CD4-positive, alpha-beta T cell treated with Interleukin-21 for 1 hour (primary cell): ENCODE data around the gene PGA5.

Experiments
- DNase-seq: peaks from one replicate; pipeline ENCODE4 v3.0.0-alpha.2; 2020

The PGA5 gene

GRCh38 chr11:61270354-61271076 lies 29.5 kb downstream of the PGA5 start:
- no peak for DNase-seq

DNA sequence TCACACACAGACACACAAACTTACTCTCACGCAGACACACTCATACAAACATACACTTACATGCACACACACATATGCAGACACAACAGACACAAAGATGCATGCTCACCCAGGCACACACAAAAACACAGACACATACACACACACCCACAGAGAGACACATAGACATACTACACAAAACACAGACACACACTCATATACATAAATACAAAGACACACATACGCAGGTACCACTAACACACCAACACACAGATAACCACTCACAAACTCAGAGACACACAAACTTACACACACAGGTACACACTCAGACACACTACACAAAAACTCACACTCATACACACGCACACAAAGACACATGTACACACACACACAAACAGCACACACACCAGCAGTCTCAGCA lies 31.8 kb downstream of the PGA5 start:
- no peak for DNase-seq

DNA sequence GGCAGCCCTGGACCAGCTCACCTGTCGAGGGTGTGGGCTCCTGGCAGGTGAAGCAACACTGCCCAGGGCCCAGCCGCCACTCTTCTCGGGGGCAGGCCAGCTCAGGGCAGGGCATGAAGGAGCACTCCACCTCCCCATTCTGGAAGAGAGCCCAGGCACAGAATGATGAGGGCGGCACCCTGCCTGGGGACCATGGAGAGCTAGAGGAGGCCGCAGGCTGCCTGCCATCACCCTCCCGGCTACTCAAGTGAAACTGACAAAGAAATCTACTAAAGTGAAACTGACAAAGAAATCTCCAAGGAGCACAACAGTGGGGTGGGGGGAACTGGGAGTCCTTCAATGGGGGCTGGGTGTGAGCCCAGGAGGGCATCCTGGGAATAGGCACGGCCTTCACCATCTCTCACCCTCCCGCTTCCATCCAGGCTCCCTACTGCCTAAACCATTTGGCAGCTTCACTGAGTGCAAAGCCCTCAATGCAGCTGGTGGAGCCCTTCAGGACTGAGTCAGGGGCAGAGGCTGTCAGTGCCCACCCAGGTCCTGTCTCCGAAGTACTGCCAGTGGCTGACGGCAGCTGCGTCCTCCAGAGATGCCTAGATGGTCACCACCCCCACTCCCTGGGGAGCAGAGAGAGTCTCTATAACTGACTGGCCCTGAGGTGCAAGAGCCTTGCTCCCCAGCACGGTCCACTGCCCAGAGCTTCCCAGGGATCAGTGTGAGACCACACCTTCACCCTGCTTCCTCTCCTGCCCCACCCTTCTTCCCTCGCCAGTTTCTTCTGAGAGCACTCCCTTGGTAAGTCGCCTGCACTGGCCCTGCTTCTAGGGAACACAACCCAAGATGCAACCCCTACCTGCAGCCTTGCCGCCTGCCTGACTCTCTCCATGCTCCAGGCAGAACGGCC lies 32.5 kb downstream of the PGA5 start:
- DNase-seq = no peak

GRCh38 chr11:61274084-61274483 lies 33.1 kb downstream of the PGA5 start:
- DNase-seq = no peak

GRCh38 chr11:61275191-61275590 lies 34.2 kb downstream of the PGA5 start:
- no peak for DNase-seq

DNA sequence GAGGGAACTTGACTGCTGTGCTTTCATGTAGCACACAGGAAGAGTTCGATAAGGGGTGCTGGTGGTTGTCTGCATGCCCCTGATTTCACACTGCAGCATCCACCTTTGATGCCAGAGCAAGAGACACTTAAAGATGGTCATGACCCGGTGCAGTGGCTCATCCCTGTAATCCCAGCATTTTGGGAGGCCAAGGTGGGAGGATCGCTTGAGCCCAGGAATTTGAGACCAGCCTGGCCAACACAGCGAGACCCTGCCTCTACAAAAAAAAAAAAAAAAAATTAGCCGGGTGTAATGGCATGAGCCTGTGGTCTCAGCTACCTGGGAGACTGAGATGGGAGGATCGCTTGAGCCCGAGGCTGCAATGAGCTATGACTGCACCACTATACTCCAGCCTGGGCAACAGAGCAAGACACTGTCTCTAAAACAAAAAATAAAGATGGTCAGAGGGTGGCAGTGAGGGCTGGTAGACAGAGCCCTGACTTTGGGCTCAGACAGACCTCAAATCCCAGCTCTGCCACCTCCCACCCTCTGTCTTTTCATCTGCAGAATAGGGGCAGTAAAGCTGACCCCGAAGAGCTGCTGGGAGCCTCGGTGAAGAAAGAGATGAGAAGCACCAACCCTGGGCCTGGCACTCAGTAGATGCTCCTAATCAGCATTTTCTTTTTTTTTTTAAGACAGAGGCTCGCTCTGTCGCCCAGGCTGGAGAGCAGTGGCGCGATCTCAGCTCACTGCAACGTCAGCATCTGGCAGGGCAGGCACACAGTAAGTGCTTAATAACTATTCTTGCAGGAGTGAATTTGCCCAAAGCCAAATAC lies 36.4 kb downstream of the PGA5 start:
- DNase-seq = no peak

DNA sequence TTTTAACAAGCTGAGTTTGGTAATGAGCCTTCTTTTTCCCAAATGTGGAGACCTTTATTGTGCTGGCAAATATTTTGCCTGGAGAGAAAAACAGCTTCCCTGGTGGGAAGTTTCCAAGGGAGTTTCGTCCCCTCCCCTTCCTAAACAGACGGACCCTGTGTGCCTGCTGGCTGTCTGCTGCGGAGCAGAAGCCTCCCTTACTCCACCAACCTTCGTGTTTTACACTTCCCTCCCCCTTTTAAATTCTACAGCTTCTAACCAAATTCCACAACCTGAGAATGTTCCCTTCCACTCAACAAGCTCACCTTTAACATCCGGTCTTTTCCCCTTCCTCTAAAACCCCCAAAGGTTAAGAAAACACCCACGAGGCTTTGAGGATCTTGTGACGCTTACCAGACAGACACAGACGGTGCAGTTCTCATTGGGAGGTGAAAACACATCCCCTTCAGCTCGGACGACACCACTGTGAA lies 37.1 kb downstream of the PGA5 start:
- DNase-seq = no peak

DNA sequence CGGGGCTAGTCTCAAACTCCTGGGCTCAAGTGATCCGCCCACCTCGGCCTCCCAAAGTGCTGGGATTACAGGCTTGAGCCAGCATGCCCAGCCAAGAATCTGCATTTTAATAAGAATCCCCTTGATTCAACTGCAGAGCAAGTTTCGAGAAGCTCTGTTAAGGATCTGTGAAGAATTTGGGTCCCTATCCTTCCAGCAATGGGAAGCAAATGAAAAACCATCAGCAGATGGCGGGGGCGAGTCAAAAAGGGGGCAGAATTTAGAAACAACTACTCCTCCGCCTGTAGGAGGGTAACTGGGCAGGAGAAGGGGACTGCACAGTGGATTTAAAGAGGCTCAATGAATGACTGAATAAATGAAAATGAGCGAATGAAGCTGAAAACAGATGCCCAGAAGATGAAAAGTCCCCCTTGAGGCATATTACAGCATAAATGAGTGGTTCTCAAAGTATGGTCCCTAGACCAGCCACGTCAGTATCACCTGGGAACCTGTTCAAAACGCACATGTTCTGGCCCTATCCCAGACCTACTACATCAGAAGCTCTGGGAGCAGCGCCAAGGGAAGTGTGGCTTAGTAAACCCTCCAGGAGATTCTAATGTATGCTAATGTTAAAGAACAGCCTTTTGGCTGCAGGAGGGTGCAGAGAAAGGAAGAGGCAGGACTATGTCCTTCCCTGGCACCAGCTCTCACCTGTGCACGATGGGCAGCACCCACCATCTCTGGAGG lies 39.1 kb downstream of the PGA5 start:
- DNase-seq = no peak

GRCh38 chr11:61280883-61281580 lies 40.1 kb downstream of the PGA5 start:
- no peak for DNase-seq

GRCh38 chr11:61281581-61282250 lies 40.7 kb downstream of the PGA5 start:
- peak; percentile 13 for DNase-seq

DNA sequence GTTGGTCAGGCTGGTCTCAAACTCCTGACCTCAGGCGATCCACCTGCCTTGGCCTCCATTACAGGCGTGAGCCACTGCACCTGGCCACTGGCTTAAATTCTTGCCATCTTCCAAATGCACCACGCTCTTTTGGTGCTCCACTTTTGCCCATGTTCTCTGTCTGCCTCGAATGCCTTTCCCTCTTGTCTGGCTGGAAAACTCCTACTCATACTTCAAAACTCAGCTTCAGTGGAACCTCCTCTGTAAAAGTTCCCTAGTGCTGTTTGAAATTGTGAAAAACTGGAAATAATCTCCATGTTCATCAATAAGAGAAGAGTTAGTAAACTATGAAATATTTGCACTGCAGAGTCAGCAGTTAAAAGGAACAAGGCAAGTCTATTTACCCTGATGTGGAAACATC lies 42.6 kb downstream of the PGA5 start:
- no peak for DNase-seq

GRCh38 chr11:61287338-61287977 lies 46.5 kb downstream of the PGA5 start:
- DNase-seq = no peak

GRCh38 chr11:61290905-61291690 lies 50.1 kb downstream of the PGA5 start:
- DNase-seq = no peak

DNA sequence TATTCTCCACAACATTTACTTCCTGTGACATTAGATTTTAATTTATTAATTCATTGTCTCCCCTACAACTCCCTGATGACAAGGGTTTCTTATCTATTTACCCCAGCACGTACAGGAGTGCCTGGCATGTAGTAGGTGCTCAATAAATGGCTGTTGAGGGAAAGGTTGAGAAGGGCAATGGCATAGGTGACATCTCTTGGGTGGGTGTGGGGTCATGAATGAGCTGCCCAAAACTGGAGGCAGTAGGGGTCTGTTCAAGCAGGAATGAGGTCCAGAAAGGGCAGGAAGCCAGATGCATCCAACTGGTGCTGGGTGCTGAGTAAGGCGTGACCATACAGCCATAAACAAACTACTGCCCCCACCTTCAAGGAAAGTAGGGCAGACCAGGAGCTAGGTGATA lies 51.4 kb downstream of the PGA5 start:
- DNase-seq = no peak

DNA sequence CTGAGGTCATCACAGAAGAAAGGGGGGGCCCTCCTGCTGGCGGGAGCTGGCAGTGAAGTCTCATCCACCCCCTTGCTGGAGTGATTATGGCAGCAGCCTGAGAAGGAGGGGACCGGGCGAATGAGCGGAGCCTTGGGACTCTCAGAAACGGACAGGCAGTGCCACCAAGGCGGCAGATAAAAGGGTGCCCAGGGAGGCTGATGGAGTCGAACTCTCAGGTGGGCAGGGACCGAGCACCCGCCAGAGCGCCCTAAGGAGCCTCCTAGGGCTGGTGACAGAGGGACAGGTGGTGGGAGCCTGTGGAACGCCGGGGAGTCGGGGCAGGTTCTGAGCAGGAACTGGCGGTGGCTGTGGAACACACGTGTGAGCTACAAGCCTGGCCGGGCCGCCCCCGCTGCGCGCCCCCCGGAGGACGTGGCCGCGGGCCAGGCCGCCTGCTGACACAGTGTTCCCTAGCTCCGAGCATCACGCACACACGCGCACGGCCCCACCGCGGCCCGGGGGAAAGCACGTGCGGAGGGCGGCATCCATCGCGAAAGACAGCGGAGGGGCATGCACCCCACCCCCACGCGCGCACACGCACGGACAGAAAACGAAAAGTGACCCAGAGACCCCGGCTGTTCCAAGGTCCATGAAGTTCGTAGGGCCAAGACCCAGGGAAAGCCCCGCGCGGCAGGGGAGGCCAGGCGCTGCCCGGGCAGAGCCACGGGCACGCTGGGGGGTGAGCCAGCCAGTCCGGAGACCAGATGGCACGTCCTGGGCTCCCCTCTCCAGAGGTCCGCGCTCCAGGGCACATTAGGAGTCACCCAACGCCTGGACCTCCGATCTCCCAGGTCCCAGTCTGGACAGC lies 53.1 kb downstream of the PGA5 start:
- DNase-seq = no peak

DNA sequence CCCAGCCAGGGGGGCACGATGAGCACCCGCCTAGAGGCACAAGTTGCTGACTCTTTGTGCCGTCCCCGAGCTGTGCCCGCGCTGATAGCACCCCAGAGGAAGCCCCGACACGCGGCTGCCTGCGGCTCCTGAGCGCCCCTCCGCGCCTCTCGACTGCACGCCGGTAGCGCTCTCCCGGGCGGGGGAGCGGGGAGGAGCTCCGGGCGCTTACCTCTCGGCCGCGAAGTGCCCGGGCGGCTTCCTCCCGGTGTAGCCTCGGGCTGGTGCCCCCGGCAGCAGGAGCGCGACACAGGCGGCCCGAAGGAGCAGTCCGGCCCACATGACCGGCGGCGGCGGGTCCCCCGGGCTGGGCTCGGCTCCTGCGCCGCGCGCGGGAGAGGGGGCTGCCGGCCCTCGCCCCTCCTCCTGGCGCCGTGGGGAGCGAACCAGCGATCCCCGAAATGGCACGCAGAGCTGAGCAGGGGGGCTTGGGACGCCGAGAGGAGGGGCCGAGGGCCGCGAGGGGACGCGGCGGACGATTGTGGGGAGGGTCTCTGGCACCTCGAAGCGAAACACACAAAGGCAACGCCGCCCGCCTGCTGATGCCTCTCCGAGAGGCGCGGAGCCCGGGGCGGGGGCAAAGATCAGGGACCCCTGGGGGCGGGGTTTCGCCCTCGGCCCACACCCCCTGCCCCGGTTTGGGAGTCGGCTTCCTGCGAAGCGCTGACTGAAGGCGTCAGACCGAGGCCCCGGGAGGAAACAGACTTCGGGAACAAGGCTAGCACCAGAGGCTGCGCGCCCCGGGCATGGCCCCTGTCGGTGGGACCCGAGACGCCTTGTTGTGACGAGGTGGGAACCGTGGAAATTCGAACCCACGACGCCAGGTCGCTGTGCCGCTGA lies 54.0 kb downstream of the PGA5 start, which contains the start of gene VWCE:
Gene VWCE, minus strand, starts transcription at position 600 of the 879 bp plus-strand sequence. Its CDS starts 279 bp downstream, at position 321.
- DNase-seq = peak; percentile 52

- no peak for DNase-seq
Measured at GRCh38 chr11:61295596-61295926, 54.6 kb downstream of the PGA5 start.

DNA sequence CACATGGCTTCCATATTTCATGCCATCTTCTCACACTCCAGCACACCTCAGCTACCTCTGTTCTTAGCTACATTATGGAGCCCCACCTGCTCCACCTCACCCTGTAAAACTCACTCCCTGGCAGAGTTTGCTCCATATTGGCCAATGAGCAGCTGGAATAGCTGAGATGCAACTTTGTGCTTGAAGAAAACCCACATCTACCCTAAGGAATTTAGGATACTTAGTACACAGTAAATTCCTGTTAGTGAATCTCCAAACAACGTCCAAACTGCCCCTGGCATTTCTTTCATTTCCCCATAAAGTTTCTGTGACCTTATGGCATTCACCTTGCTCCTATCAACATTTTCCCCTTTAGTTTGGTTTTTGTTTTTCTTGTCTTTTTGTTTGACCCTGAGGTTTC lies 56.4 kb downstream of the PGA5 start:
- no peak for DNase-seq
